Stomach (tissue), 9 donors: ENCODE results near the gene CNPY4. TPM values are rescaled to one million over a fixed set of nuclear protein-coding genes. Genes with fewer than 3 reads are reported as not detected.

Source experiments
- DNase-seq, 2 donors: peaks; one replicate each; pipeline versions ENCODE4 v3.0.0 to v3.0.0-alpha.2; 2013 to 2019
- H3K27ac ChIP-seq, 5 donors: fragments of 200-600 bp in 4 of 5; sonication (generic) in 4 of 5; one replicate each; pipeline ENCODE4 v1.5.1; 2013 to 2019; ENCODE audit warnings: mild to moderate bottlenecking in 1 of 5, moderate library complexity in 1 of 5
- H3K27me3 ChIP-seq, 3 donors: fragments of 200-600 bp; sonication (generic); one replicate each; pipeline ENCODE4 v1.5.1; 2017 to 2019; ENCODE audit warnings: mixed run types in 1 of 3
- H3K36me3 ChIP-seq, 4 donors: fragments of 200-600 bp; sonication (generic); 1 replicate in 3 of 4; 2 replicates in 1 of 4; pipeline ENCODE4 v1.5.1; 2016 to 2019
- H3K4me1 ChIP-seq, 4 donors: fragments of 200-600 bp; sonication (generic); one replicate each; pipeline ENCODE4 v1.5.1; 2016 to 2019
- H3K4me3 ChIP-seq, 4 donors: fragments of 200-600 bp; sonication (generic) in 3 of 4; one replicate each; pipeline ENCODE4 v1.5.1; 2016 to 2019; ENCODE audit warnings: mild to moderate bottlenecking in 1 of 4
- H3K9me3 ChIP-seq, 4 donors: fragments of 200-600 bp; sonication (generic); one replicate each; pipeline ENCODE4 v1.5.1; 2016 to 2019
- EP300 ChIP-seq: sonication (generic); formaldehyde crosslinking; IDR thresholded peaks from one replicate; pipeline ENCODE4 v1.6.1; 2017; ENCODE audit warnings: antibody characterized with exemption
- POLR2A ChIP-seq, 4 donors: fragments of 450-650 bp; IDR thresholded peaks; one replicate each; pipeline ENCODE4 v1.6.1; 2016; ENCODE audit warnings: antibody characterized with exemption in 4 of 4, control low read depth in 2 of 4, mild to moderate bottlenecking in 1 of 4, moderate library complexity in 1 of 4
- POLR2AphosphoS5 ChIP-seq, 3 donors: sonication (generic); formaldehyde crosslinking; IDR thresholded peaks; one replicate each; pipeline ENCODE4 v1.6.1; 2016; ENCODE audit warnings: antibody characterized with exemption in 3 of 3
- WGBS, 5 donors: extraction: QIAGEN DNeasy Blood & Tissue Kit in 3 of 5; methylation state at CpG; one replicate each; pipeline versions ENCODE4 v1.1.5 to v1.1.7; 2013 to 2018; 5-methylcytosine and 5-hydroxymethylcytosine counted together
- intact Hi-C: fragments of 100-400 bp; cut with DNase I; formaldehyde crosslinking; loops from one replicate; pipeline ENCODE4 v1.15.1; 2023; ENCODE audit warnings: low total_unique reads
- polyA plus RNA-seq, 3 donors: library from polyadenylated mRNA; stranded (reverse); fragments of 200-250 nt; gene quantifications; one replicate each; pipeline ENCODE4 v1.2.3, GENCODE V29; 2013
- total RNA-seq, 5 donors: library from RNA; depleted of rRNA; stranded (reverse); fragments of >200 nt; gene quantifications; one replicate each; pipeline versions ENCODE4 v1.1.0 to v1.2.3, GENCODE V29; 2014 to 2016
- TF ChIP-seq, protein P1 (sequence below), 7 experiments: fragments of 450-650 bp in 4 of 7; fragments of 200-600 bp in 3 of 7; sonication (generic) in 3 of 7; IDR thresholded peaks; one replicate each; pipeline ENCODE4 v1.5.1; 2016 to 2019; ENCODE audit warnings: antibody characterized with exemption in 7 of 7, control low read depth in 2 of 7, mild to moderate bottlenecking in 1 of 7
- donor health status: healthy with polysubstance abuse.
- donor health status: Bipolar disorder and iron deficiency.
- donor health status: healthy.

The CNPY4 gene
- total and polyA plus RNA-seq, 8 donors = 0.45 to 10.6 (median 6.0) TPM

DNA sequence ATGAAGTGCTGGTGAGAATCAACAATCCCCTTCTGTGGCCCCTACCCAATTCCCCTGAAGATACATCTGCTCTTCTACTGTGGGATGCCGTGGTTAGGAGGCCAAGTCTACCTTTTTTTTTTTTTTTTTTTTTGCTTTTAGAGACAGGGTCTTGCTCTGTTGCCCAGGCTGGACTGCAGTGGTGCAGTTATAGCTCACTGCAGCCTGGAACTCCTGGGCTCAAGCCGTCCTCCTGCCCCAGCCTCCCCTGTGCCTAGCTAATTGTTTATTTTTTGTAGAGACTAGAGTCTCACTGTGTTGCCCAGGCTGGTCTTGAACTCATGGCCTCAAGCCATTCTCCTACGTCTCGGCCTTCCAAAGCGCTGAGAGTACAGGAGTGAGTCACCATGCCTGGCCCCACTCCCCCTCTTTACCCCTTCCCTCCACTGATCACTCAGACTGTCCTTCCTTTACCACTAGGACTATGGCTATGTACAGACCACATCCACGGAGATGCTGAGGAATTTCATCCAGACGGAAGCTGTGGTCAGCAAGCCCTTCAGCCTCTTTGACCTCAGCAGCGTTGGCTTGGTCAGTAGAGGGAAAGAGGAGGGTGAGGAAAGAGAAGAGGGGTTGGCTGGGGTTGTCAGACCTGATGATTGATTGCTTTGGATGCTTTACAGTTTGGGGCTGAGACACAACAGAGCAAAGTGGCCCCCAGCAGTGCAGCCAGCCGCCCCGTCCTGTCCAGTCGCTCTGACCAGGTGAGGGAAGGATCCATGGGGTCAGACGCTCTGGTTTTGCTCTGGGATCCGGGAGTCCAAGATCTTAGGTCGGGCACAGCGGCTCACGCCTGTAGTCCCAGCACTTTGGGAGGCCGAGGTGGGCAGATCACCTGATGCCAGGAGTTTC is 16.2 kb upstream of the CNPY4 start:
- H3K36me3 ChIP-seq = peaks cover 47 to 68% (median 66%) of the 10 kb centered on the region in 4 donors
- no peak overlapping the region for H3K4me3 ChIP-seq
- no peak for DNase-seq
- no peaks in the 10 kb centered on the region for H3K9me3 ChIP-seq
- peaks cover 19 to 38% (median 34%) of the 10 kb centered on the region in 4 donors for H3K4me1 ChIP-seq
- 81 to 91% (median 88%) methylated on average over 17 of the region's 17 CpGs for whole genome bisulfite sequencing, 5 donors
- peak overlapping the region in 1 of 5 donors; percentile 96 for H3K27ac ChIP-seq
- H3K27me3 ChIP-seq = no peaks in the 10 kb centered on the region
- no peak for TF ChIP-seq POLR2A (IDR thresholded peaks at IDR 0.05)
- intact Hi-C loops = no loop called here

DNA sequence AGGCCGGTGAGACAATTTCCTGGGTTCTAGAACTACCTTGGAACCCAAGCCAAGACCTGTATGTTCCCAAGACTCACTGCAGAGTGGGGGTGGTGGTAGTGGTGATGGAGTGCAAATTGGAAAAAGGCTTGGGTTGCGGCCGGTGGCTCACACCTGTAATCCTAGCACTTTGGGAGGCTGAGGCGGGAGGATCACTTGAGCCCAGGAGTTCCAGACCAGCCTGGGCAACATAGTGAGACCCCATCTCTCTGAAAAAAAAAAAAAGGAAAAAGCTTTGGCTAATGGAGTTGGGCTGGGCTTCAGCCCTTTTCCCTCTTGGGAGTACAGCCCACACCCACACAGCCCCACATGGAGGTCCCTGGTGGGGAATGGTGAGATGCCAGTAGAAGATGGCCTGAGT is 13.9 kb upstream of the CNPY4 start:
- 93 to 100% (median 96%) methylated on average over 4 of the region's 4 CpGs for WGBS, 5 donors
- TF ChIP-seq POLR2AphosphoS5 (IDR thresholded peaks at IDR 0.05) (no peak), POLR2A (IDR thresholded peaks at IDR 0.05) (no peak), EP300 (no peak)
- TF ChIP-seq, protein P1, sequence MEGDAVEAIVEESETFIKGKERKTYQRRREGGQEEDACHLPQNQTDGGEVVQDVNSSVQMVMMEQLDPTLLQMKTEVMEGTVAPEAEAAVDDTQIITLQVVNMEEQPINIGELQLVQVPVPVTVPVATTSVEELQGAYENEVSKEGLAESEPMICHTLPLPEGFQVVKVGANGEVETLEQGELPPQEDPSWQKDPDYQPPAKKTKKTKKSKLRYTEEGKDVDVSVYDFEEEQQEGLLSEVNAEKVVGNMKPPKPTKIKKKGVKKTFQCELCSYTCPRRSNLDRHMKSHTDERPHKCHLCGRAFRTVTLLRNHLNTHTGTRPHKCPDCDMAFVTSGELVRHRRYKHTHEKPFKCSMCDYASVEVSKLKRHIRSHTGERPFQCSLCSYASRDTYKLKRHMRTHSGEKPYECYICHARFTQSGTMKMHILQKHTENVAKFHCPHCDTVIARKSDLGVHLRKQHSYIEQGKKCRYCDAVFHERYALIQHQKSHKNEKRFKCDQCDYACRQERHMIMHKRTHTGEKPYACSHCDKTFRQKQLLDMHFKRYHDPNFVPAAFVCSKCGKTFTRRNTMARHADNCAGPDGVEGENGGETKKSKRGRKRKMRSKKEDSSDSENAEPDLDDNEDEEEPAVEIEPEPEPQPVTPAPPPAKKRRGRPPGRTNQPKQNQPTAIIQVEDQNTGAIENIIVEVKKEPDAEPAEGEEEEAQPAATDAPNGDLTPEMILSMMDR (IDR thresholded peaks at IDR 0.05) = no peak
- Histone ChIP-seq H3K4me1 (peaks cover 6 to 19% (median 14%) of the 10 kb centered on the region in 4 donors), H3K4me3 (no peak overlapping the region), H3K27me3 (no peaks in the 10 kb centered on the region), H3K27ac (no peak overlapping the region), H3K36me3 (peaks cover 53 to 79% (median 75%) of the 10 kb centered on the region in 4 donors), H3K9me3 (no peaks in the 10 kb centered on the region)
- intact Hi-C loops = no loop called here
- no peak for DNase-seq

DNA sequence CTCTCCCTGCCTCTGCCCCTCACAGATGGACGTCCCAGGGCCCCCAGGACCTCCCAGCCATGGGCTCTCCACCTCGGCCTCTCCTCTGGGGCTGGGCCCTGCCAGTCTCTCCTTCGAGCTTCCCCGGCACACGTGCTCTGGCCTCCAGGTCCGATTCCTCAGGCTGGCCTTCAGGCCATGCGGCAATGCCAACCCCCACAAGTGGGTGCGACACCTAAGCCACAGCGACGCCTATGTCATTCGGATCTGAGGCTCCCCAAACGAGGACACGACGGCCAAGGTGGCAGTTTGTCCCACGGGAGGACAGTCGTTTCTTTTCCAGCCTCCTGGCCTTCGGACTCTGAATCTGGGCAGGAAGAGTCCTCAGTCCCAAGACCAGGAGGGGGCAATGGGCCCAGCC is 12.8 kb upstream of the CNPY4 start:
- H3K4me3 ChIP-seq = no peak overlapping the region
- peaks cover 6 to 14% (median 11%) of the 10 kb centered on the region in 4 donors for H3K4me1 ChIP-seq
- no peak for DNase-seq
- intact Hi-C loops = no loop called here
- H3K27ac ChIP-seq = no peak overlapping the region
- peaks cover 58 to 90% (median 86%) of the 10 kb centered on the region in 4 donors for H3K36me3 ChIP-seq
- H3K9me3 ChIP-seq = no peaks in the 10 kb centered on the region
- TF ChIP-seq, protein P1 (IDR thresholded peaks at IDR 0.05) = no peak
- TF ChIP-seq EP300 (no peak), POLR2A (IDR thresholded peaks at IDR 0.05) (no peak), POLR2AphosphoS5 (IDR thresholded peaks at IDR 0.05) (no peak)
- WGBS, 5 donors = 81 to 86% (median 83%) methylated on average over 17 of the region's 17 CpGs
- no peaks in the 10 kb centered on the region for H3K27me3 ChIP-seq

DNA sequence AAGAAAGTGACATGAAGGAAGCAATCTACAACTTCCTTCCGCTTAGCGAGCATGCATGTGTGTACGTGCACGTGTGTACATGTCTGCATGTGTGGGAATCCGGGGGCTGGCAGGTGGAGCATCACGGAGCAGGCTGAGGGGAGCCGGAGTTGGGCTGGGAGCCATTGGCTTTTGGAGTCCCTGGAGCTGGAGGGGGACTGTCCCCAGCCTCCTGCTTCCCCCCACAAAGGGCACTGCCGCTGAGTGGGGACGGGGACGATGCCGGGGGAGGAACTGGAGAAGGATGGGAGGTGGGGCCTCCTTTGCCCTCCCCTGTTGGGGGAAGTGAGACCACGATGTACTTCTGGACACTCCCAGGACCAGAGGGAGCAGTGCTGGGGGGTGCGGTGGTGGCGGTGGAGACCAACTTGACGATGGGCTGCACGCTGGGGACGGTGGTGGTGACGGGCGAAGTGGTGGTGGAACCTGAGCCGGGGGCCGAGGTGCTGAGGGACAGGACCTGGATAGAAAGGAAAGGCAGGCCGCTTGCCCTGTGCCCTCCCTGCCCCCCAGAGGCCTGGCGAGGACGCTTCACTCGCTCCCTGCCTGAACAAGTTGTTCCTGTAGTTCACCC is 12.2 kb upstream of the CNPY4 start:
- 82 to 89% (median 84%) methylated on average over 24 to 25 of the region's 25 CpGs for WGBS, 5 donors
- H3K27ac ChIP-seq = no peak overlapping the region
- H3K9me3 ChIP-seq = no peaks in the 10 kb centered on the region
- no peak for TF ChIP-seq POLR2A (IDR thresholded peaks at IDR 0.05)
- no peak for TF ChIP-seq POLR2AphosphoS5 (IDR thresholded peaks at IDR 0.05)
- TF ChIP-seq, protein P1 (IDR thresholded peaks at IDR 0.05) = no peak
- TF ChIP-seq EP300 = no peak
- intact Hi-C loops = no loop called here
- no peaks in the 10 kb centered on the region for H3K27me3 ChIP-seq
- peaks cover 64 to 96% (median 92%) of the 10 kb centered on the region in 4 donors for H3K36me3 ChIP-seq
- H3K4me1 ChIP-seq = peaks cover 5 to 12% (median 6%) of the 10 kb centered on the region in 4 donors
- DNase-seq = no peak
- no peak overlapping the region for H3K4me3 ChIP-seq
